Trophoblast cell (in vitro differentiated cells and primary cell): ENCODE results near the gene KCNS3.

Experiments used
- DNase-seq, 2 donors: peaks; one replicate each; pipeline ENCODE4 v3.0.0-alpha.2; 2016
- H2AFZ ChIP-seq: 2 replicates; pipeline ENCODE4 v1.6.1; 2013; ENCODE audit warnings: low read length, moderate library complexity, mild to moderate bottlenecking; ENCODE audit not compliant: insufficient read depth, poor library complexity
- H2AK5ac ChIP-seq: 2 replicates; pipeline ENCODE4 v1.6.1; 2013; ENCODE audit warnings: mild to moderate bottlenecking, low read length
- H2BK120ac ChIP-seq: 2 replicates; pipeline ENCODE4 v1.6.1; 2013; ENCODE audit warnings: low read length, mild to moderate bottlenecking, moderate library complexity; ENCODE audit not compliant: insufficient read depth, poor library complexity
- H2BK12ac ChIP-seq: 2 replicates; pipeline ENCODE4 v1.6.1; 2013; ENCODE audit warnings: mild to moderate bottlenecking, low read length, moderate library complexity
- H2BK5ac ChIP-seq: 2 replicates; pipeline ENCODE4 v1.6.1; 2013; ENCODE audit warnings: low read length, low read depth, moderate library complexity, mild to moderate bottlenecking; ENCODE audit not compliant: poor library complexity
- H3K14ac ChIP-seq: 2 replicates; pipeline ENCODE4 v1.6.1; 2013; ENCODE audit warnings: mild to moderate bottlenecking, low read length
- H3K18ac ChIP-seq: 2 replicates; pipeline ENCODE4 v1.6.1; 2013; ENCODE audit warnings: mild to moderate bottlenecking, low read length
- H3K23ac ChIP-seq: 2 replicates; pipeline ENCODE4 v1.6.1; 2013; ENCODE audit warnings: low read length
- H3K27ac ChIP-seq: 2 replicates; pipeline ENCODE4 v1.5.1; 2013; ENCODE audit warnings: low read depth, mild to moderate bottlenecking, inconsistent platforms, low read length, moderate library complexity
- H3K27me3 ChIP-seq: 2 replicates; pipeline ENCODE4 v1.6.1; 2013; ENCODE audit warnings: inconsistent platforms, mild to moderate bottlenecking, low read length, moderate library complexity; ENCODE audit not compliant: insufficient read depth
- H3K36me3 ChIP-seq, 2 experiments: 1 replicate in 1 of 2; 2 replicates in 1 of 2; pipeline ENCODE4 v1.6.1; 2013; ENCODE audit warnings: low read length in 2 of 2, mild to moderate bottlenecking in 2 of 2, moderate library complexity in 1 of 2; ENCODE audit not compliant: insufficient read depth in 2 of 2, control insufficient read depth in 1 of 2
- H3K4ac ChIP-seq: 2 replicates; pipeline ENCODE4 v1.6.1; 2013; ENCODE audit warnings: low read depth, mild to moderate bottlenecking, low read length, moderate library complexity
- H3K4me1 ChIP-seq, 2 experiments: 1 replicate in 1 of 2; 2 replicates in 1 of 2; pipeline ENCODE4 v1.6.1; 2013; ENCODE audit warnings: low read length in 2 of 2, mild to moderate bottlenecking in 2 of 2, moderate library complexity in 1 of 2; ENCODE audit not compliant: insufficient read depth in 2 of 2, control insufficient read depth in 1 of 2
- H3K4me2 ChIP-seq: 2 replicates; pipeline ENCODE4 v1.6.1; 2013; ENCODE audit warnings: inconsistent platforms, mild to moderate bottlenecking, low read length, moderate library complexity
- H3K4me3 ChIP-seq: 2 replicates; pipeline ENCODE4 v1.5.1; 2013; ENCODE audit warnings: mild to moderate bottlenecking, low read depth, low read length, inconsistent platforms
- H3K79me1 ChIP-seq: one replicate; pipeline ENCODE4 v1.6.1; 2013; ENCODE audit warnings: low read length
- H3K79me2 ChIP-seq: 2 replicates; pipeline ENCODE4 v1.6.1; 2013; ENCODE audit warnings: low read length, mild to moderate bottlenecking; ENCODE audit not compliant: control insufficient read depth, insufficient read depth, poor library complexity
- H3K9ac ChIP-seq: 2 replicates; pipeline ENCODE4 v1.6.1; 2013; ENCODE audit warnings: mild to moderate bottlenecking, low read length
- H3K9me3 ChIP-seq: 2 replicates; pipeline ENCODE4 v1.6.1; 2013; ENCODE audit warnings: low read depth, mild to moderate bottlenecking, control low read depth, inconsistent platforms, low read length; ENCODE audit not compliant: insufficient read depth
- H4K12ac ChIP-seq: 2 replicates; pipeline ENCODE4 v1.6.1; 2013; ENCODE audit warnings: low read depth, mild to moderate bottlenecking, low read length, moderate library complexity
- H4K8ac ChIP-seq: 2 replicates; pipeline ENCODE4 v1.6.1; 2013; ENCODE audit warnings: low read depth, mild to moderate bottlenecking, low read length, moderate library complexity
- H4K91ac ChIP-seq: one replicate; pipeline ENCODE4 v1.6.1; 2013; ENCODE audit warnings: low read depth, mild to moderate bottlenecking, low read length, moderate library complexity
- WGBS: extraction: QIAGEN DNeasy Blood & Tissue Kit; methylation state at CpG from one replicate; pipeline ENCODE4 v1.1.7; 2013; ENCODE audit warnings: missing lambda C conversion rate; ENCODE audit not compliant: insufficient read length, insufficient coverage; ENCODE audit errors: extremely low coverage; 5-methylcytosine and 5-hydroxymethylcytosine counted together

KCNS3 gene

GRCh38 chr2:17930773-17931172 is 52.3 kb downstream of the KCNS3 start:
- H3K4ac ChIP-seq, result no peak overlapping the region
- H3K4me3 ChIP-seq, result no peak overlapping the region
- H3K79me2 ChIP-seq, result no peaks in the 10 kb centered on the region
- H3K27ac ChIP-seq, result no peak overlapping the region
- no peak overlapping the region for H3K23ac ChIP-seq
- no peaks in the 10 kb centered on the region for H3K4me1 ChIP-seq
- no peak overlapping the region for H2BK5ac ChIP-seq
- DNase-seq, result no peak
- peaks cover 5% of the 10 kb centered on the region for H3K9me3 ChIP-seq
- no peak overlapping the region for H2AK5ac ChIP-seq
- no peaks in the 10 kb centered on the region for H3K27me3 ChIP-seq
- no peaks in the 10 kb centered on the region for H3K36me3 ChIP-seq
- H3K4me2 ChIP-seq, result no peak overlapping the region
- no peak overlapping the region for H2BK120ac ChIP-seq
- H2BK12ac ChIP-seq, result no peak overlapping the region
- no CpG with 5 or more reads among the region's 4 CpGs for WGBS
- no peak overlapping the region for H3K9ac ChIP-seq
- H3K18ac ChIP-seq, result no peak overlapping the region
- no peak overlapping the region for H3K14ac ChIP-seq
- H4K91ac ChIP-seq, result no peak overlapping the region
- no peak overlapping the region for H4K8ac ChIP-seq
- no peak overlapping the region for H2AFZ ChIP-seq
- no peak overlapping the region for H4K12ac ChIP-seq
- H3K79me1 ChIP-seq, result no peaks in the 10 kb centered on the region

GRCh38 chr2:17933256-17933655 is 54.8 kb downstream of the KCNS3 start:
- H3K27me3 ChIP-seq, result no peaks in the 10 kb centered on the region
- no peaks in the 10 kb centered on the region for H3K4me1 ChIP-seq
- no peak overlapping the region for H4K91ac ChIP-seq
- no peak overlapping the region for H4K12ac ChIP-seq
- H3K23ac ChIP-seq, result no peak overlapping the region
- H3K9me3 ChIP-seq, result peaks cover under 1% of the 10 kb centered on the region
- no peak overlapping the region for H3K4me3 ChIP-seq
- no peaks in the 10 kb centered on the region for H3K79me2 ChIP-seq
- H3K4me2 ChIP-seq, result no peak overlapping the region
- no peaks in the 10 kb centered on the region for H3K79me1 ChIP-seq
- no peak overlapping the region for H2BK5ac ChIP-seq
- H2BK12ac ChIP-seq, result no peak overlapping the region
- no peak overlapping the region for H3K18ac ChIP-seq
- no peak overlapping the region for H2AFZ ChIP-seq
- H3K36me3 ChIP-seq, result no peaks in the 10 kb centered on the region
- H3K14ac ChIP-seq, result no peak overlapping the region
- no peak overlapping the region for H3K4ac ChIP-seq
- DNase-seq, result no peak
- H2BK120ac ChIP-seq, result no peak overlapping the region
- no CpG with 5 or more reads among the region's 3 CpGs for WGBS
- H3K27ac ChIP-seq, result no peak overlapping the region
- no peak overlapping the region for H2AK5ac ChIP-seq
- H4K8ac ChIP-seq, result no peak overlapping the region
- H3K9ac ChIP-seq, result no peak overlapping the region

GRCh38 chr2:17934721-17935120 is 56.3 kb downstream of the KCNS3 start:
- no peaks in the 10 kb centered on the region for H3K4me1 ChIP-seq
- H4K8ac ChIP-seq, result no peak overlapping the region
- H3K79me1 ChIP-seq, result no peaks in the 10 kb centered on the region
- H2BK120ac ChIP-seq, result no peak overlapping the region
- H3K23ac ChIP-seq, result no peak overlapping the region
- H3K4me3 ChIP-seq, result no peak overlapping the region
- H3K79me2 ChIP-seq, result no peaks in the 10 kb centered on the region
- no peak overlapping the region for H3K27ac ChIP-seq
- no peak overlapping the region for H3K4me2 ChIP-seq
- no peaks in the 10 kb centered on the region for H3K36me3 ChIP-seq
- H3K9ac ChIP-seq, result no peak overlapping the region
- no peak overlapping the region for H3K14ac ChIP-seq
- no peak overlapping the region for H2BK12ac ChIP-seq
- H3K27me3 ChIP-seq, result no peaks in the 10 kb centered on the region
- no peak overlapping the region for H4K91ac ChIP-seq
- H2AK5ac ChIP-seq, result no peak overlapping the region
- no peak for DNase-seq
- peaks cover 2% of the 10 kb centered on the region for H3K9me3 ChIP-seq
- no peak overlapping the region for H2AFZ ChIP-seq
- no peak overlapping the region for H3K4ac ChIP-seq
- H2BK5ac ChIP-seq, result no peak overlapping the region
- whole genome bisulfite sequencing, result no CpG with 5 or more reads among the region's 4 CpGs
- H3K18ac ChIP-seq, result no peak overlapping the region
- H4K12ac ChIP-seq, result no peak overlapping the region

- Histone ChIP-seq H4K8ac (no peak overlapping the region), H3K9ac (no peak overlapping the region), H3K4me3 (no peak overlapping the region), H4K12ac (no peak overlapping the region), H3K23ac (no peak overlapping the region), H2BK120ac (no peak overlapping the region), H3K79me1 (no peaks in the 10 kb centered on the region), H3K79me2 (no peaks in the 10 kb centered on the region), H3K27ac (no peak overlapping the region), H2BK5ac (no peak overlapping the region), H3K9me3 (peaks cover 2% of the 10 kb centered on the region), H3K36me3 (no peaks in the 10 kb centered on the region), H3K4me2 (no peak overlapping the region), H2BK12ac (no peak overlapping the region), H4K91ac (no peak overlapping the region), H3K18ac (no peak overlapping the region), H2AK5ac (no peak overlapping the region), H3K14ac (no peak overlapping the region), H2AFZ (no peak overlapping the region), H3K4me1 (no peaks in the 10 kb centered on the region), H3K4ac (no peak overlapping the region), H3K27me3 (no peaks in the 10 kb centered on the region)
- no CpG with 5 or more reads among the region's 6 CpGs for WGBS
- no peak for DNase-seq
Observed at GRCh38 chr2:17935242-17935885, 56.9 kb downstream of the KCNS3 start.
